Activated CD4-positive, alpha-beta T cell treated with anti-CD3 and anti-CD28 coated beads, Interleukin-2, amount 10 ng/mL, durations not matched to agents 24 days and 14 days (primary cell): ENCODE data around the gene SCAMP2. TPM values are rescaled to one million over a fixed set of nuclear protein-coding genes. Genes with fewer than 3 reads are reported as not detected.

Experiments
- DNase-seq: peaks from one replicate; pipeline ENCODE4 v3.0.0; 2022
- H3K27ac Mint-ChIP-seq: one replicate; pipeline ENCODE4 v1.8.0; 2022; ENCODE audit warnings: mild to moderate bottlenecking, mixed read lengths
- H3K27me3 Mint-ChIP-seq: one replicate; pipeline ENCODE4 v1.8.0; 2022; ENCODE audit warnings: mixed read lengths
- H3K36me3 Mint-ChIP-seq: one replicate; pipeline ENCODE4 v1.8.0; 2022; ENCODE audit warnings: low read depth, mild to moderate bottlenecking, mixed read lengths
- H3K4me1 Mint-ChIP-seq: one replicate; pipeline ENCODE4 v1.8.0; 2021; ENCODE audit warnings: mixed read lengths
- H3K4me3 Mint-ChIP-seq: one replicate; pipeline ENCODE4 v1.8.0; 2022; ENCODE audit warnings: mild to moderate bottlenecking, moderate library complexity, mixed read lengths
- H3K9me3 Mint-ChIP-seq: one replicate; pipeline ENCODE4 v1.8.0; 2021; ENCODE audit warnings: mixed read lengths
- intact Hi-C: fragments of 100-400 bp; cut with micrococcal nuclease; formaldehyde crosslinking; loops from one replicate; pipeline ENCODE4 v1.15.1; 2023
- total RNA-seq: library from RNA; stranded (reverse); gene quantifications from 2 replicates; pipeline ENCODE4 v1.2.3, GENCODE V29; 2022

SCAMP2 gene
- total RNA-seq, 1 donor from 2014 or later, result 94.8 TPM

GRCh38 chr15:74885461-74885860 lies 12.3 kb upstream of the SCAMP2 start:
- no peaks in the 10 kb centered on the region for H3K27me3 Mint-ChIP-seq
- H3K36me3 Mint-ChIP-seq, result peaks cover under 1% of the 10 kb centered on the region

GRCh38 chr15:74884428-74885223 lies 11.5 kb upstream of the SCAMP2 start:
- intact Hi-C loops, result no loop called here

More at GRCh38 chr15:74885461-74885860, 12.3 kb upstream of the SCAMP2 start:
- Mint-ChIP-seq H3K4me1 (peaks cover 22% of the 10 kb centered on the region), H3K9me3 (no peaks in the 10 kb centered on the region), H3K4me3 (no peak overlapping the region), H3K27ac (no peak overlapping the region)
- intact Hi-C loops, result no loop called here
- no peak for DNase-seq

GRCh38 chr15:74882528-74882927 lies 9.4 kb upstream of the SCAMP2 start:
- no peaks in the 10 kb centered on the region for H3K9me3 Mint-ChIP-seq
- no peak overlapping the region for H3K4me3 Mint-ChIP-seq
- no peaks in the 10 kb centered on the region for H3K27me3 Mint-ChIP-seq
- peaks cover 10% of the 10 kb centered on the region for H3K4me1 Mint-ChIP-seq
- H3K27ac Mint-ChIP-seq, result no peak overlapping the region
- H3K36me3 Mint-ChIP-seq, result no peaks in the 10 kb centered on the region
- no peak for DNase-seq
- intact Hi-C loops, result no loop called here

More at GRCh38 chr15:74884428-74885223, 11.5 kb upstream of the SCAMP2 start:
- H3K36me3 Mint-ChIP-seq, result no peaks in the 10 kb centered on the region
- H3K9me3 Mint-ChIP-seq, result no peaks in the 10 kb centered on the region
- H3K27me3 Mint-ChIP-seq, result no peaks in the 10 kb centered on the region
- H3K27ac Mint-ChIP-seq, result no peak overlapping the region
- peaks cover 19% of the 10 kb centered on the region for H3K4me1 Mint-ChIP-seq
- no peak for DNase-seq
- no peak overlapping the region for H3K4me3 Mint-ChIP-seq

GRCh38 chr15:74878273-74878672 lies 5.1 kb upstream of the SCAMP2 start:
- intact Hi-C loops, result no loop called here
- Mint-ChIP-seq H3K4me3 (no peak overlapping the region), H3K27me3 (no peaks in the 10 kb centered on the region), H3K36me3 (no peaks in the 10 kb centered on the region), H3K9me3 (no peaks in the 10 kb centered on the region), H3K27ac (no peak overlapping the region), H3K4me1 (peaks cover 9% of the 10 kb centered on the region)
- no peak for DNase-seq

GRCh38 chr15:74873756-74874424 lies 725 bp upstream of the SCAMP2 start:
- Mint-ChIP-seq H3K4me1 (peaks cover 38% of the 10 kb centered on the region), H3K36me3 (peaks cover 16% of the 10 kb centered on the region), H3K4me3 (peak overlapping the region; percentile 99), H3K27me3 (no peaks in the 10 kb centered on the region), H3K27ac (peak overlapping the region; percentile 93), H3K9me3 (no peaks in the 10 kb centered on the region)
- DNase-seq, result no peak
- intact Hi-C loops, result loop anchor here (1.0 kb wide), 4 partner anchors 15 to 91 kb away; partner anchors contain the start of genes FAM219B and ULK3

GRCh38 chr15:74872702-74873035 lies 496 bp downstream of the SCAMP2 start:
- Mint-ChIP-seq H3K27me3 (no peaks in the 10 kb centered on the region), H3K4me3 (peak overlapping the region; percentile 99), H3K36me3 (peaks cover 26% of the 10 kb centered on the region), H3K4me1 (peaks cover 49% of the 10 kb centered on the region), H3K27ac (peak overlapping the region; percentile 93), H3K9me3 (no peaks in the 10 kb centered on the region)
- no peak for DNase-seq
- intact Hi-C loops, result loop anchor here (1.0 kb wide), 4 partner anchors 17 to 89 kb away; partner anchors contain the start of genes FAM219B and ULK3

GRCh38 chr15:74870436-74871215 lies 2.5 kb downstream of the SCAMP2 start:
- no peak for DNase-seq
- peaks cover 35% of the 10 kb centered on the region for H3K36me3 Mint-ChIP-seq
- peak overlapping the region; percentile 84 for H3K27ac Mint-ChIP-seq
- no peaks in the 10 kb centered on the region for H3K9me3 Mint-ChIP-seq
- intact Hi-C loops, result loop anchor here (1.0 kb wide), 1 partner anchor 25 kb away; no protein-coding TSS in a partner anchor
- H3K4me1 Mint-ChIP-seq, result peaks cover 63% of the 10 kb centered on the region
- peak overlapping the region; percentile 99 for H3K4me3 Mint-ChIP-seq
- H3K27me3 Mint-ChIP-seq, result no peaks in the 10 kb centered on the region

GRCh38 chr15:74869726-74870407 lies 3.3 kb downstream of the SCAMP2 start:
- peak; percentile 83 for DNase-seq
- Mint-ChIP-seq H3K36me3 (peaks cover 39% of the 10 kb centered on the region), H3K27me3 (no peaks in the 10 kb centered on the region), H3K27ac (peak overlapping the region; percentile 84), H3K9me3 (no peaks in the 10 kb centered on the region), H3K4me1 (peaks cover 66% of the 10 kb centered on the region), H3K4me3 (peak overlapping the region; percentile 99)
- intact Hi-C loops, result loop anchor here (1.0 kb wide), 1 partner anchor 25 kb away; no protein-coding TSS in a partner anchor

- intact Hi-C loops, result no loop called here
These were observed 3.8 kb downstream of the SCAMP2 start for GRCh38 chr15:74869372-74869725.

GRCh38 chr15:74868059-74868458 lies 5.1 kb downstream of the SCAMP2 start:
- Mint-ChIP-seq H3K27me3 (no peaks in the 10 kb centered on the region), H3K36me3 (peaks cover 47% of the 10 kb centered on the region)

More at GRCh38 chr15:74869372-74869725, 3.8 kb downstream of the SCAMP2 start:
- no peaks in the 10 kb centered on the region for H3K9me3 Mint-ChIP-seq
- H3K36me3 Mint-ChIP-seq, result peaks cover 42% of the 10 kb centered on the region
- peaks cover 69% of the 10 kb centered on the region for H3K4me1 Mint-ChIP-seq
- H3K27ac Mint-ChIP-seq, result peak overlapping the region; percentile 84
- no peaks in the 10 kb centered on the region for H3K27me3 Mint-ChIP-seq
- no peak for DNase-seq
- H3K4me3 Mint-ChIP-seq, result peak overlapping the region; percentile 99

GRCh38 chr15:74867466-74868038 lies 5.6 kb downstream of the SCAMP2 start:
- Mint-ChIP-seq H3K36me3 (peaks cover 44% of the 10 kb centered on the region), H3K4me1 (peaks cover 65% of the 10 kb centered on the region), H3K4me3 (peak overlapping the region; percentile 48), H3K27me3 (no peaks in the 10 kb centered on the region), H3K9me3 (no peaks in the 10 kb centered on the region), H3K27ac (peak overlapping the region; percentile 54)
- intact Hi-C loops, result no loop called here
- no peak for DNase-seq

More at GRCh38 chr15:74868059-74868458, 5.1 kb downstream of the SCAMP2 start:
- Mint-ChIP-seq H3K4me1 (peaks cover 69% of the 10 kb centered on the region), H3K27ac (peak overlapping the region; percentile 54), H3K4me3 (peak overlapping the region; percentile 48), H3K9me3 (no peaks in the 10 kb centered on the region)
- DNase-seq, result no peak
- intact Hi-C loops, result no loop called here

- no peaks in the 10 kb centered on the region for H3K27me3 Mint-ChIP-seq
- peaks cover 41% of the 10 kb centered on the region for H3K36me3 Mint-ChIP-seq
- intact Hi-C loops, result no loop called here
- H3K9me3 Mint-ChIP-seq, result no peaks in the 10 kb centered on the region
- H3K27ac Mint-ChIP-seq, result no peak overlapping the region
- no peak overlapping the region for H3K4me3 Mint-ChIP-seq
- peaks cover 61% of the 10 kb centered on the region for H3K4me1 Mint-ChIP-seq
- DNase-seq, result no peak
These were observed 7.1 kb downstream of the SCAMP2 start for GRCh38 chr15:74866090-74866489.

- intact Hi-C loops, result no loop called here
These were observed 7.8 kb downstream of the SCAMP2 start for GRCh38 chr15:74865316-74865715.

More at GRCh38 chr15:74865316-74865715, 7.8 kb downstream of the SCAMP2 start:
- Mint-ChIP-seq H3K27ac (peak overlapping the region; percentile 77), H3K4me3 (no peak overlapping the region), H3K9me3 (no peaks in the 10 kb centered on the region), H3K36me3 (peaks cover 41% of the 10 kb centered on the region), H3K4me1 (peaks cover 53% of the 10 kb centered on the region), H3K27me3 (no peaks in the 10 kb centered on the region)
- DNase-seq, result no peak
